KMS-11 (cell line): ENCODE data around the gene BICDL1.

Experiments used
- H2AFZ ChIP-seq: fragments of 200-600 bp; sonication (generic); 2 replicates; pipeline ENCODE4 v1.6.1; 2016; ENCODE audit warnings: antibody characterized with exemption, mixed run types, low read depth
- H3K27ac ChIP-seq: fragments of 200-600 bp; sonication (generic); 2 replicates; pipeline ENCODE4 v1.6.1; 2016; ENCODE audit warnings: mild to moderate bottlenecking, mixed run types
- H3K27me3 ChIP-seq: fragments of 200-600 bp; sonication (generic); 2 replicates; pipeline ENCODE4 v1.6.1; 2017; ENCODE audit warnings: mild to moderate bottlenecking, low read depth, mixed run types, moderate library complexity; ENCODE audit not compliant: insufficient read depth
- H3K36me3 ChIP-seq: fragments of 200-600 bp; sonication (generic); 2 replicates; pipeline ENCODE4 v1.6.1; 2017; ENCODE audit warnings: mild to moderate bottlenecking, mixed run types; ENCODE audit not compliant: insufficient read depth
- H3K4me1 ChIP-seq: fragments of 200-600 bp; sonication (generic); 2 replicates; pipeline ENCODE4 v1.6.1; 2016; ENCODE audit warnings: mild to moderate bottlenecking, low read depth, mixed run types; ENCODE audit not compliant: poor library complexity, severe bottlenecking
- H3K4me2 ChIP-seq: fragments of 200-600 bp; sonication (generic); 2 replicates; pipeline ENCODE4 v1.7.0; 2016; ENCODE audit warnings: mild to moderate bottlenecking, mixed run types
- H3K4me3 ChIP-seq: fragments of 200-600 bp; sonication (generic); IDR thresholded peaks from 2 replicates; pipeline ENCODE4 v1.6.1; 2017; ENCODE audit warnings: low read depth, low read length, mixed read lengths; ENCODE audit not compliant: insufficient read depth
- H3K79me2 ChIP-seq: fragments of 200-600 bp; sonication (generic); 2 replicates; pipeline ENCODE4 v1.6.1; 2016; ENCODE audit warnings: low read depth, mixed run types; ENCODE audit not compliant: insufficient read depth
- H3K9ac ChIP-seq: fragments of 200-600 bp; sonication (generic); 2 replicates; pipeline ENCODE4 v1.6.1; 2016; ENCODE audit warnings: mild to moderate bottlenecking, mixed run types
- H4K20me1 ChIP-seq: fragments of 200-600 bp; sonication (generic); 2 replicates; pipeline ENCODE4 v1.6.1; 2016; ENCODE audit warnings: mild to moderate bottlenecking, mixed run types; ENCODE audit not compliant: insufficient read depth
- TF ChIP-seq, protein P1 (sequence below): fragments of 200-600 bp; sonication (generic); conservative IDR thresholded peaks from 2 replicates; pipeline ENCODE4 v1.6.1; 2017; ENCODE audit warnings: low read depth, mild to moderate bottlenecking, antibody characterized with exemption, low read length, moderate library complexity, mixed read lengths

The BICDL1 gene

DNA sequence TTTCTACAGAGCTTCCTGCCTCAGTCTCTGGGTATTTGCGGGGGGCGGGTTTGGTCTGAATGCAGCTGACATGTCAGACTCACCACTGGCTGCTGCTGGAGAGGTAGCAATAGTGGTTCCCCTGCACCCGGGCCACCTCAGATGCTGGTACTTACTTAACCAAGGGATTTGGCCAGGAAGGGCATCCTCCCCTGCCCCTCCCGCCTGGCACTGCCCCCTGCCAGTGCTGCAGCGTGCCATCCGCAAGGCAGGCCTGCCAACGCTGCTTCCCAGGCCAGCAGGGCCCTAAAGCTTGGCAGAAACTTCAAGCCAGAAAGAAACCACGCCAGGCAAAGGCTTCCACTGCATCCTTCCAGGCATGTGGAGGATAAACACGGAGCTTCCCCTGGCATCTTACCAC, 105.4 kb downstream of the BICDL1 start:
- no peak overlapping the region for H2AFZ ChIP-seq

DNA sequence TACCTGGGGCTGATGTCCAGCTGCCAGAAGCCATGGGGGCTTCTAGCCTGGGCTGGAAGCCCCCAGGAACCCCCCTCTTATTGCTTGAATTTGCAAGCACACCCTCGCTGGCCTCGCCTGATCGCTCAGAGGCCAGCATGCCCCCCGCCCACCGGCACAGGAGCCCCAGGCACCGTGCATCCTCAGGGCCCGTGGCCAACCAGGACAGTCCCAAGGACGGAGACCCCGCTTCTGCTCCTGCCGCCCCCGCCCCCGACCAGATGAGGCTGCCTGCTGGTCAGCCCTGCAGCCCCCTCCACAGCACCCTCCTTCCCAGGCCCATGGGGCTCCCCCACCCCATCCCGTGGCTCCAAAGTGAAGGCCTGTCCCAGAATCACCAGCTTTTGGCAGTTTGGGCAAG, 106.3 kb downstream of the BICDL1 start:
- TF ChIP-seq, protein P1, sequence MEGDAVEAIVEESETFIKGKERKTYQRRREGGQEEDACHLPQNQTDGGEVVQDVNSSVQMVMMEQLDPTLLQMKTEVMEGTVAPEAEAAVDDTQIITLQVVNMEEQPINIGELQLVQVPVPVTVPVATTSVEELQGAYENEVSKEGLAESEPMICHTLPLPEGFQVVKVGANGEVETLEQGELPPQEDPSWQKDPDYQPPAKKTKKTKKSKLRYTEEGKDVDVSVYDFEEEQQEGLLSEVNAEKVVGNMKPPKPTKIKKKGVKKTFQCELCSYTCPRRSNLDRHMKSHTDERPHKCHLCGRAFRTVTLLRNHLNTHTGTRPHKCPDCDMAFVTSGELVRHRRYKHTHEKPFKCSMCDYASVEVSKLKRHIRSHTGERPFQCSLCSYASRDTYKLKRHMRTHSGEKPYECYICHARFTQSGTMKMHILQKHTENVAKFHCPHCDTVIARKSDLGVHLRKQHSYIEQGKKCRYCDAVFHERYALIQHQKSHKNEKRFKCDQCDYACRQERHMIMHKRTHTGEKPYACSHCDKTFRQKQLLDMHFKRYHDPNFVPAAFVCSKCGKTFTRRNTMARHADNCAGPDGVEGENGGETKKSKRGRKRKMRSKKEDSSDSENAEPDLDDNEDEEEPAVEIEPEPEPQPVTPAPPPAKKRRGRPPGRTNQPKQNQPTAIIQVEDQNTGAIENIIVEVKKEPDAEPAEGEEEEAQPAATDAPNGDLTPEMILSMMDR: no peak
- no peaks in the 10 kb centered on the region for H4K20me1 ChIP-seq
- H3K4me1 ChIP-seq: peaks cover 4% of the 10 kb centered on the region
- H3K79me2 ChIP-seq: peaks cover 5% of the 10 kb centered on the region; the same call in 1 of the 2 replicates
- H3K4me2 ChIP-seq: no peak overlapping the region
- no peaks in the 10 kb centered on the region for H3K27me3 ChIP-seq
- H3K9ac ChIP-seq: no peak overlapping the region
- H3K4me3 ChIP-seq: no peak overlapping the region
- no peak overlapping the region for H2AFZ ChIP-seq
- no peaks in the 10 kb centered on the region for H3K36me3 ChIP-seq
- H3K27ac ChIP-seq: no peak overlapping the region

More for the DNA sequence above, 105.4 kb downstream of the BICDL1 start:
- Histone ChIP-seq H3K36me3 (no peaks in the 10 kb centered on the region), H3K9ac (no peak overlapping the region), H4K20me1 (no peaks in the 10 kb centered on the region), H3K4me3 (no peak overlapping the region), H3K79me2 (no peaks in the 10 kb centered on the region; the same call in 1 of the 2 replicates), H3K4me2 (no peak overlapping the region), H3K27me3 (no peaks in the 10 kb centered on the region), H3K4me1 (no peaks in the 10 kb centered on the region), H3K27ac (no peak overlapping the region)
- TF ChIP-seq, protein P1: no peak

DNA sequence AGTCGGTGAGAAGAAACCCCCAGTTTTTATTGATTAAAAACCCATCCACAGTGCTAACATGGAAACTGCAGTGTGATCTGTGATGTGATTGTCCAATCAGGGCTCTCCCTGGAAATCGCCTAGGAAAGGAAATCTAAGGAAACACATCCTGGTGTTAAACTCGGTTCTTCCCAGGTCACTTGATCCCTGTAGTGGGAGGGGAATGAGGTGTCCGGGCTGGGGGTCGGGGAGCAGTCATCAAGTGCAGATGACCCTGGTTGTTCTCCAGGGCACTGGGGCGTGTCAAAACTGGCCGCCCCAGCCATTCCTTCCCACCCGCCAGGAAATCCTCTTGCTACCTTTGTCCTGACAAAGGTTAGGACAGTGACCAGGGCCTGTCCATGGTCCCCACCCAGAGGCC, 106.7 kb downstream of the BICDL1 start:
- no peak overlapping the region for H2AFZ ChIP-seq
- H3K9ac ChIP-seq: no peak overlapping the region
- H3K4me2 ChIP-seq: no peak overlapping the region
- no peak overlapping the region for H3K27ac ChIP-seq
- TF ChIP-seq, protein P1: no peak
- no peak overlapping the region for H3K4me3 ChIP-seq
- H3K27me3 ChIP-seq: no peaks in the 10 kb centered on the region
- H3K79me2 ChIP-seq: peaks cover 8% of the 10 kb centered on the region; the same call in 1 of the 2 replicates
- peaks cover 8% of the 10 kb centered on the region for H3K4me1 ChIP-seq
- H4K20me1 ChIP-seq: no peaks in the 10 kb centered on the region
- H3K36me3 ChIP-seq: no peaks in the 10 kb centered on the region

DNA sequence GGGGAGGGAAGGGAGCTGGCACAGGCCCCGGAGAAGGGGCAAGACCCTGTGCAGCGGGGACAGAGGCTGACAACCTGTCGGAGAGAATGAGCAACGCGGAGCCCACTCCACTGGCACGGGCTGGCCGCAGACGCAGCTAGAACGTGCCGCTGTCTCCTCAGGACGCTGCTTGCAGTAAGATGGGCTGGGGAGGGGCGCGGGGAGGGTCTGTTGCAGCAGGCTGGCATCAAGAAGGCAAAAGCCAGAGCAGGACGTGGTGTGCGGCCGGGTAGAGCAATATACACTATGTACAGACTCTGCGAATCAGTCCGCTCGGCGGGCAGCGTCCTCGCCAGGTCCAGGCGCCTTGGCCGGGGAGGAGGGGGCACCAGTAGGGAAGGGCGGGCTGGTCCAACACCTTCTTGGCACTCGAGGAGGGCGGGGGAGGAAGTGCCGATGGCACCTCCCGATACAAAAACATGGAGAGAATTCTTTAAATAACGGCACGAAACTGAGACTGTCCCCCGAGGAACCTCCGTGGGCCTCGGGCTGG, 107.7 kb downstream of the BICDL1 start:
- peaks cover 18% of the 10 kb centered on the region for H3K4me1 ChIP-seq
- no peaks in the 10 kb centered on the region for H4K20me1 ChIP-seq
- H3K4me3 ChIP-seq: no peak overlapping the region
- H3K9ac ChIP-seq: no peak overlapping the region
- TF ChIP-seq, protein P1: no peak
- H3K4me2 ChIP-seq: no peak overlapping the region
- H3K27me3 ChIP-seq: no peaks in the 10 kb centered on the region
- H2AFZ ChIP-seq: no peak overlapping the region
- H3K36me3 ChIP-seq: no peaks in the 10 kb centered on the region
- peaks cover 18% of the 10 kb centered on the region; the same call in 1 of the 2 replicates for H3K79me2 ChIP-seq
- no peak overlapping the region for H3K27ac ChIP-seq
